Neural progenitor cell (in vitro differentiated cells): ENCODE results near the gene OTUD7B. TPM values are rescaled to one million over a fixed set of nuclear protein-coding genes. Genes with fewer than 3 reads are reported as not detected.
A peak's percentile ranks its signal among the peaks of the same experiment; 100 is the strongest.

Source experiments
- DNase-seq: peaks from one replicate; pipeline ENCODE4 v3.0.0-alpha.2; 2016; ENCODE audit warnings: low spot score
- H2AFZ ChIP-seq: fragments of 200-600 bp; sonication (generic); replicated peaks from 2 replicates; pipeline ENCODE4 v1.6.1; 2016; ENCODE audit warnings: antibody characterized with exemption
- H3F3A ChIP-seq: fragments of 200-600 bp; sonication (generic); 2 replicates; pipeline ENCODE4 v1.6.1; 2016; ENCODE audit warnings: antibody characterized with exemption, low read depth
- H3K27ac ChIP-seq: fragments of 200-600 bp; sonication (generic); 2 replicates; pipeline ENCODE4 v1.5.1; 2016; ENCODE audit warnings: mild to moderate bottlenecking
- H3K27me3 ChIP-seq: fragments of 200-600 bp; sonication (generic); 2 replicates; pipeline ENCODE4 v1.6.1; 2016; ENCODE audit warnings: mild to moderate bottlenecking, moderate library complexity
- H3K36me3 ChIP-seq: fragments of 200-600 bp; sonication (generic); 2 replicates; pipeline ENCODE4 v1.5.1; 2016
- H3K4me1 ChIP-seq: fragments of 200-600 bp; sonication (generic); 2 replicates; pipeline ENCODE4 v1.6.1; 2016; ENCODE audit warnings: mixed run types
- H3K4me2 ChIP-seq: fragments of 200-600 bp; sonication (generic); 2 replicates; pipeline ENCODE4 v1.6.1; 2016
- H3K4me3 ChIP-seq: fragments of 200-600 bp; sonication (generic); 2 replicates; pipeline ENCODE4 v1.5.1; 2016
- H3K79me2 ChIP-seq: fragments of 200-600 bp; sonication (generic); 2 replicates; pipeline ENCODE4 v1.6.1; 2016; ENCODE audit warnings: low read depth
- H3K9ac ChIP-seq: fragments of 200-600 bp; sonication (generic); 2 replicates; pipeline ENCODE4 v1.6.1; 2016
- H3K9me3 ChIP-seq: fragments of 200-600 bp; sonication (generic); 2 replicates; pipeline ENCODE4 v1.5.1; 2016; ENCODE audit warnings: low read depth
- H4K20me1 ChIP-seq: fragments of 200-600 bp; sonication (generic); 2 replicates; pipeline ENCODE4 v1.6.1; 2016; ENCODE audit warnings: low read depth
- H3K27ac Mint-ChIP-seq: 3 replicates; pipeline ENCODE4 v1.8.0; 2021; ENCODE audit warnings: mixed read lengths
- H3K27me3 Mint-ChIP-seq: 2 replicates; pipeline ENCODE4 v1.8.0; 2022; ENCODE audit warnings: low read depth, mild to moderate bottlenecking, inconsistent platforms, moderate library complexity, mixed read lengths; ENCODE audit not compliant: insufficient read depth
- H3K36me3 Mint-ChIP-seq: 3 replicates; pipeline ENCODE4 v1.8.0; 2021; ENCODE audit warnings: mixed read lengths
- H3K4me1 Mint-ChIP-seq: 3 replicates; pipeline ENCODE4 v1.8.0; 2021; ENCODE audit warnings: mixed read lengths
- H3K4me3 Mint-ChIP-seq: 3 replicates; pipeline ENCODE4 v1.8.0; 2021; ENCODE audit warnings: mild to moderate bottlenecking, moderate library complexity, mixed read lengths
- H3K9me3 Mint-ChIP-seq: 3 replicates; pipeline ENCODE4 v1.8.0; 2020; ENCODE audit warnings: mixed read lengths
- CTCF ChIP-seq: fragments of 200-600 bp; sonication (generic); IDR thresholded peaks from 2 replicates; pipeline ENCODE4 v1.5.1; 2017; ENCODE audit warnings: antibody characterized with exemption, mild to moderate bottlenecking
- EZH2 ChIP-seq: fragments of 200-600 bp; sonication (generic); IDR thresholded peaks from 2 replicates; pipeline ENCODE4 v1.6.1; 2017; ENCODE audit warnings: antibody characterized with exemption, mild to moderate bottlenecking, moderate library complexity
- EZH2phosphoT487 ChIP-seq: fragments of 200-600 bp; sonication (generic); IDR thresholded peaks from 2 replicates; pipeline ENCODE4 v1.6.1; 2017; ENCODE audit warnings: antibody characterized with exemption
- total RNA-seq: library from RNA; depleted of rRNA; stranded (reverse); fragments of >200 nt; gene quantifications from 2 replicates; pipeline ENCODE4 v1.2.3, GENCODE V29; 2015; ENCODE audit warnings: low replicate concordance

Gene OTUD7B
- total RNA-seq, 1 donor from 2014 or later, result 10.7 TPM

GRCh38 chr1:150021191-150021694, 10.7 kb upstream of the OTUD7B start:
- Mint-ChIP-seq H3K27ac (no peak overlapping the region), H3K27me3 (no peaks in the 10 kb centered on the region), H3K36me3 (no peaks in the 10 kb centered on the region), H3K4me3 (no peak overlapping the region), H3K9me3 (no peaks in the 10 kb centered on the region), H3K4me1 (peaks cover 8% of the 10 kb centered on the region)
- Histone ChIP-seq H3K27me3 (no peaks in the 10 kb centered on the region), H3K4me3 (no peak overlapping the region), H3K27ac (no peak overlapping the region), H3K4me1 (peaks cover 3% of the 10 kb centered on the region), H3K36me3 (no peaks in the 10 kb centered on the region), H3F3A (peaks cover 3% of the 10 kb centered on the region), H3K9me3 (no peaks in the 10 kb centered on the region), H2AFZ (no peak overlapping the region), H4K20me1 (no peaks in the 10 kb centered on the region), H3K9ac (no peak overlapping the region), H3K4me2 (no peak overlapping the region), H3K79me2 (no peaks in the 10 kb centered on the region)
- TF ChIP-seq CTCF, result no peak
- no peak for TF ChIP-seq EZH2phosphoT487
- TF ChIP-seq EZH2, result no peak
- DNase-seq, result no peak

GRCh38 chr1:150020711-150021110, 10.2 kb upstream of the OTUD7B start:
- DNase-seq, result no peak
- H3K4me3 Mint-ChIP-seq, result no peak overlapping the region
- H3K27me3 Mint-ChIP-seq, result no peaks in the 10 kb centered on the region
- H3K9me3 ChIP-seq, result no peaks in the 10 kb centered on the region
- H3K36me3 ChIP-seq, result no peaks in the 10 kb centered on the region
- H3K27me3 ChIP-seq, result no peaks in the 10 kb centered on the region
- H3K4me2 ChIP-seq, result no peak overlapping the region
- no peaks in the 10 kb centered on the region for H3K9me3 Mint-ChIP-seq
- TF ChIP-seq CTCF, result no peak
- TF ChIP-seq EZH2, result no peak
- TF ChIP-seq EZH2phosphoT487, result no peak
- peaks cover 3% of the 10 kb centered on the region for H3K4me1 ChIP-seq
- H3K4me3 ChIP-seq, result no peak overlapping the region
- H3K27ac ChIP-seq, result no peak overlapping the region
- H3K27ac Mint-ChIP-seq, result no peak overlapping the region
- peaks cover 11% of the 10 kb centered on the region for H3K4me1 Mint-ChIP-seq
- no peaks in the 10 kb centered on the region for H3K36me3 Mint-ChIP-seq
- H3F3A ChIP-seq, result peaks cover 3% of the 10 kb centered on the region
- H3K9ac ChIP-seq, result no peak overlapping the region
- no peak overlapping the region for H2AFZ ChIP-seq
- no peaks in the 10 kb centered on the region for H3K79me2 ChIP-seq
- H4K20me1 ChIP-seq, result no peaks in the 10 kb centered on the region

- peaks cover 3% of the 10 kb centered on the region for H3F3A ChIP-seq
- H3K27ac Mint-ChIP-seq, result no peak overlapping the region
- H3K36me3 Mint-ChIP-seq, result no peaks in the 10 kb centered on the region
- no peak for DNase-seq
- no peaks in the 10 kb centered on the region for H3K79me2 ChIP-seq
- TF ChIP-seq EZH2phosphoT487 (no peak), CTCF (no peak), EZH2 (no peak)
- H3K4me1 Mint-ChIP-seq, result peaks cover 14% of the 10 kb centered on the region
- no peaks in the 10 kb centered on the region for H3K27me3 ChIP-seq
- no peaks in the 10 kb centered on the region for H3K9me3 Mint-ChIP-seq
- no peaks in the 10 kb centered on the region for H3K9me3 ChIP-seq
- no peak overlapping the region for H2AFZ ChIP-seq
- no peaks in the 10 kb centered on the region for H3K27me3 Mint-ChIP-seq
- H3K4me2 ChIP-seq, result peak overlapping the region; percentile 0
- no peak overlapping the region for H3K27ac ChIP-seq
- no peak overlapping the region for H3K4me3 Mint-ChIP-seq
- H4K20me1 ChIP-seq, result no peaks in the 10 kb centered on the region
- peaks cover 3% of the 10 kb centered on the region for H3K4me1 ChIP-seq
- H3K36me3 ChIP-seq, result no peaks in the 10 kb centered on the region
- H3K4me3 ChIP-seq, result no peak overlapping the region
- no peak overlapping the region for H3K9ac ChIP-seq
Measured at GRCh38 chr1:150018165-150018564, 7.6 kb upstream of the OTUD7B start.
